Testis (tissue), 3 donors: ENCODE measurements around the gene NFATC3. TPM values are rescaled to one million over a fixed set of nuclear protein-coding genes. Genes with fewer than 3 reads are reported as not detected.

Experiments used
- DNase-seq: peaks from one replicate; pipeline ENCODE4 v3.0.0-alpha.2; 2019
- H3K27ac ChIP-seq, 2 donors: fragments of 200-600 bp; sonication (generic); one replicate each; pipeline ENCODE4 v1.5.1; 2019
- H3K27me3 ChIP-seq: fragments of 200-600 bp; sonication (generic); one replicate; pipeline ENCODE4 v1.5.1; 2019
- H3K36me3 ChIP-seq: fragments of 200-600 bp; sonication (generic); one replicate; pipeline ENCODE4 v1.5.1; 2017; ENCODE audit warnings: low read depth; ENCODE audit errors: missing control alignments
- H3K4me1 ChIP-seq: fragments of 200-600 bp; sonication (generic); one replicate; pipeline ENCODE4 v1.5.1; 2019
- H3K4me3 ChIP-seq, 2 donors: fragments of 200-600 bp; sonication (generic); one replicate each; pipeline ENCODE4 v1.5.1; 2017 to 2019
- H3K9me3 ChIP-seq: fragments of 200-600 bp; sonication (generic); one replicate; pipeline ENCODE4 v1.5.1; 2017
- POLR2A ChIP-seq: fragments of 450-650 bp; IDR thresholded peaks from one replicate; pipeline ENCODE4 v1.6.1; 2017; ENCODE audit warnings: antibody characterized with exemption, mild to moderate bottlenecking, moderate library complexity
- WGBS, 2 donors: methylation state at CpG; one replicate each; pipeline ENCODE4 v1.1.5; 2018; 5-methylcytosine and 5-hydroxymethylcytosine counted together
- intact Hi-C: fragments of 100-400 bp; cut with DNase I; formaldehyde crosslinking; loops from one replicate; pipeline ENCODE4 v1.15.1; 2023; ENCODE audit warnings: low total_unique reads
- polyA plus RNA-seq: library from polyadenylated mRNA; stranded (reverse); fragments of 350-450 nt; fragmentation: Illumina TruSeq; extraction: RNeasy Lipid Tissue Mini Kit (QIAGEN cat#74804); gene quantifications from one replicate; pipeline ENCODE4 v1.2.3, GENCODE V29; 2014; ENCODE audit warnings: low read depth, low replicate concordance; ENCODE audit not compliant: insufficient read depth
- total RNA-seq, 2 donors: library from RNA; depleted of rRNA; stranded (reverse); fragments of >200 nt; gene quantifications; one replicate each; pipeline ENCODE4 v1.2.3, GENCODE V29; 2016
- TF ChIP-seq, protein P1 (sequence below), 3 experiments: fragments of 450-650 bp in 2 of 3; fragments of 200-600 bp in 1 of 3; sonication (generic) in 1 of 3; IDR thresholded peaks; one replicate each; pipeline ENCODE4 v1.5.1; 2016 to 2019; ENCODE audit warnings: antibody characterized with exemption in 3 of 3, mild to moderate bottlenecking in 2 of 3, moderate library complexity in 1 of 3

NFATC3 gene
- total and polyA plus RNA-seq, 3 donors from 2014 or later = 78.0 to 115 (median 94.7) TPM

DNA sequence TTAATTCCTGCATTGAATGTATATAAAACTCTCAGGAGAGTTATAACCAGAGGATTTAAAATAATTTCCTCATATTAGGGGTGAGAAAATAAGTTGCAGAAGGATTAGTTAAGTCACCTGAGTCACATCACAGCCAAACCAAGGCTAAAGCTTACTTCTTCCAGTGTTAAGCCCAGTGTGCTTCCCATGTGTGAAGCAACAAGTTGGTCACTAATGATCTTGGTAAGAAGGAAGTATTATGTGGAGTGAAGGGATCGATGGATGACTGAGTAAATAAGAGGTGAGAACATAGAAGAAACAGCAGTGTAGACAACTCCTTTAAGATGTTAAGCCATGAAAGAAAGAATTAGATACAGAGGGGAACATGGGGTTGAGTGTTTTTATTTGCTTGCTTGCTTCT lies 130.1 kb downstream of the NFATC3 start:
- H3K36me3 ChIP-seq = no peaks in the 10 kb centered on the region
- no peaks in the 10 kb centered on the region for H3K4me1 ChIP-seq
- TF ChIP-seq, protein P1, sequence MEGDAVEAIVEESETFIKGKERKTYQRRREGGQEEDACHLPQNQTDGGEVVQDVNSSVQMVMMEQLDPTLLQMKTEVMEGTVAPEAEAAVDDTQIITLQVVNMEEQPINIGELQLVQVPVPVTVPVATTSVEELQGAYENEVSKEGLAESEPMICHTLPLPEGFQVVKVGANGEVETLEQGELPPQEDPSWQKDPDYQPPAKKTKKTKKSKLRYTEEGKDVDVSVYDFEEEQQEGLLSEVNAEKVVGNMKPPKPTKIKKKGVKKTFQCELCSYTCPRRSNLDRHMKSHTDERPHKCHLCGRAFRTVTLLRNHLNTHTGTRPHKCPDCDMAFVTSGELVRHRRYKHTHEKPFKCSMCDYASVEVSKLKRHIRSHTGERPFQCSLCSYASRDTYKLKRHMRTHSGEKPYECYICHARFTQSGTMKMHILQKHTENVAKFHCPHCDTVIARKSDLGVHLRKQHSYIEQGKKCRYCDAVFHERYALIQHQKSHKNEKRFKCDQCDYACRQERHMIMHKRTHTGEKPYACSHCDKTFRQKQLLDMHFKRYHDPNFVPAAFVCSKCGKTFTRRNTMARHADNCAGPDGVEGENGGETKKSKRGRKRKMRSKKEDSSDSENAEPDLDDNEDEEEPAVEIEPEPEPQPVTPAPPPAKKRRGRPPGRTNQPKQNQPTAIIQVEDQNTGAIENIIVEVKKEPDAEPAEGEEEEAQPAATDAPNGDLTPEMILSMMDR (IDR thresholded peaks at IDR 0.05) = no peak
- TF ChIP-seq POLR2A = no peak
- no peaks in the 10 kb centered on the region for H3K27me3 ChIP-seq
- H3K27ac ChIP-seq = no peak overlapping the region
- 98 to 100% methylated on average over 1 of the region's 1 CpG for WGBS, 2 donors
- H3K9me3 ChIP-seq = no peaks in the 10 kb centered on the region
- no peak overlapping the region for H3K4me3 ChIP-seq
- DNase-seq = no peak
- intact Hi-C loops = no loop called here

DNA sequence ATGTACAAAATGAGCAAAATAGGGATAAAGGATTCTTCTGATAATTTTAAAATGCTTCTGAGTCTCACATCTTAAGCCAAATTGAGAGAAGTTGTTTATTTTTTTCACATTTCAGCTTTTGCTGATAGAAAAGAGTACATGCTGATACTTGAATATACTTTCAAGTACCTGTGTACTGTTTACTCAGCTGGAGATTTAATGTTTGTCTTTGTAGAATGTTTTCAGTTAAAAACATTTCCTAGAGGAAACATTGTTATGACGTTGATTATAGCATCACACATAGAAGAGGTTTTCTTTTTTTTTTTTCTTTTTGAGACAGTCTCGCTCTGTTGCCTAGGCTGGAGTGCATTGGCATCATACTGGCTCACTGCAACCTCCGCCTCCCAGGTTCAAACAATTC lies 131.1 kb downstream of the NFATC3 start:
- 79 to 88% methylated on average over 3 of the region's 3 CpGs for WGBS, 2 donors
- no peak for DNase-seq
- Histone ChIP-seq H3K4me3 (no peak overlapping the region), H3K27me3 (no peaks in the 10 kb centered on the region), H3K36me3 (no peaks in the 10 kb centered on the region), H3K9me3 (no peaks in the 10 kb centered on the region), H3K4me1 (no peaks in the 10 kb centered on the region), H3K27ac (no peak overlapping the region)
- TF ChIP-seq, protein P1 (IDR thresholded peaks at IDR 0.05) = no peak
- no peak for TF ChIP-seq POLR2A
- intact Hi-C loops = no loop called here

DNA sequence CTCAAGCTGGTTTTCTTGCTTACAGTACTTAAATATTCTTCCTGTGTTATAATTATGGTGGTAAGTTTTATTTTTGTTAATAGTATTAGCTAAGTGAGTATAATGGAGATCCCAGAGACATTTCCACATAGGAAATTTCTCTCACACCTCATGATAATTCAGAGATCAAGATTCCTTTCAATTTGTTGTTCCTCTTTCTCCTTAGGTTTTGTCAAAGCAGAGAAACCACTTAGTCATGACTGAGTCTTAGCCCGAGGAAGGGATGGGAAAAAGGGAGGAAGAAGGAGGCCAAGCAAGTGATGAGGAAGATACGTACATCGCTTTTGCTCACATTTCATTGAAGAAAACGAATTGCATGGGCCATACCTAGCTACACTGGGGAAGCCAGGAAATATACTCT lies 132.3 kb downstream of the NFATC3 start:
- Histone ChIP-seq H3K27me3 (no peaks in the 10 kb centered on the region), H3K27ac (no peak overlapping the region), H3K4me1 (no peaks in the 10 kb centered on the region), H3K4me3 (no peak overlapping the region), H3K9me3 (no peaks in the 10 kb centered on the region), H3K36me3 (no peaks in the 10 kb centered on the region)
- 90 to 94% methylated on average over 4 of the region's 4 CpGs for WGBS, 2 donors
- TF ChIP-seq POLR2A = no peak
- TF ChIP-seq, protein P1 (IDR thresholded peaks at IDR 0.05) = no peak
- no peak for DNase-seq
- intact Hi-C loops = no loop called here

DNA sequence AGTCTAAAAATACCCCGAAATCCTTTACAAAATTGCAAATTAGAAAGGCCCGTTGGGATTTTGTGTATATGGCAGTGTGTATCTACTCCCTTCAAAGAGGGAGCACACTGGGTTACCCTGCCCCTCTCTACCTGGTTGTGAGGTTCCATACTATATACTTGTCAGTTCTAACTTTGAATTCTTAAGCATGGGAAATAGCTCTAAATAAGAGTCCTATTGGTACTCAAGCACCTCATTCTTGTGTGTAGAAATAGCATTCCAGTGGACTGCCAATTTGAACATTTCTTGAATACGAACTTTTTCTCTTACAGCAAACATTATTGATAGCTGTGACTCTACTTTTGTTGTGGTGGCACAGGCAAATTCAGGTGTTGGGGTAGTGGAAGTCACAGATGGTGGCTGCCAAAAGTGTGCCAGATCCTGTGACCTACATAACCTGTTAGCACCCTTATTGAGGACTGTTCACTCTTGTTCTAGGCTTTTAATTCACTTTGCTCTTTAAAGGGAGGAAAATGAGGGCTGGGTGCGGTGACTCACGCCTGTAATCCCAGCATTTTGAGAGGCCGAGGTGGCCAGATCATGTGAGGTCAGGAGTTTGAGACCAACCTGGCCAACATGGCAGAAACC lies 134.7 kb downstream of the NFATC3 start:
- H3K9me3 ChIP-seq = no peaks in the 10 kb centered on the region
- no peaks in the 10 kb centered on the region for H3K4me1 ChIP-seq
- no peak overlapping the region for H3K4me3 ChIP-seq
- TF ChIP-seq POLR2A = no peak
- TF ChIP-seq, protein P1 (IDR thresholded peaks at IDR 0.05) = no peak
- H3K27me3 ChIP-seq = no peaks in the 10 kb centered on the region
- no peak for DNase-seq
- no peak overlapping the region for H3K27ac ChIP-seq
- no peaks in the 10 kb centered on the region for H3K36me3 ChIP-seq
- intact Hi-C loops = no loop called here
- 87 to 89% methylated on average over 6 of the region's 6 CpGs for WGBS, 2 donors

DNA sequence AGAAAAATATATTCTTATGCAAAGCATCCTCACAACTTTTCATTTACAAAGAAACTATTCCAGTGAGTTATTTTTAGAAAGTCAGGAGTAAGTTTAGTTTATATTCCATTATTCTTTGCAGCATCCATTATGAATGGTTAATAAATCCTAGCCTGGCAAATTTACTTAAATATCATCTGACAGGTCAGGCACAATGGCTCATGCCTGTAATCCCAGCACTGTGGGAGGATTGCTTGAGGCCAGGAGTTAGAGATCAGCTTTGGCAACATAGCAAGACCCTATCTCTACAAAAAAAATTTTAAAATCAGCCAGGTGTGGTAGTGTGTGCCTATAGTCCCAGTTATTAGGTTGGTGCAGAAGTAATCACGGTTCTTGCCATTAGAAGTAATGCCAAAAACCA lies 137.9 kb downstream of the NFATC3 start:
- no peaks in the 10 kb centered on the region for H3K27me3 ChIP-seq
- DNase-seq = no peak
- no peaks in the 10 kb centered on the region for H3K9me3 ChIP-seq
- H3K36me3 ChIP-seq = no peaks in the 10 kb centered on the region
- H3K27ac ChIP-seq = no peak overlapping the region
- H3K4me1 ChIP-seq = no peaks in the 10 kb centered on the region
- no peak overlapping the region for H3K4me3 ChIP-seq
- whole genome bisulfite sequencing, 2 donors = 65 to 81% methylated on average over 1 of the region's 1 CpG
- TF ChIP-seq, protein P1 (IDR thresholded peaks at IDR 0.05) = no peak
- no peak for TF ChIP-seq POLR2A
- intact Hi-C loops = no loop called here
